SK-MEL-5 (cell line): ENCODE results near the gene AUH. TPM values are rescaled to one million over a fixed set of nuclear protein-coding genes. Genes with fewer than 3 reads are reported as not detected.
"Not testable (repeated sequence)": the region's sequence is repeated elsewhere in the genome, so short reads cannot be mapped to it uniquely, and the experiment has no call there.

Source experiments
- DNase-seq: peaks from one replicate; pipeline ENCODE4 v3.0.0-alpha.2; 2016; ENCODE audit warnings: low read depth, low spot score
- in situ Hi-C: cut with HindIII; loops from 2 replicates; pipeline ENCODE4 v1.10.0; 2016; ENCODE audit warnings: low sequenced_read_pairs, high pct_unique_total_duplicates, low pct_unique_long_range_greater_than_20kb
- total RNA-seq: library from RNA; depleted of rRNA; stranded (reverse); fragments of >200 nt; shearing (Covaris generic); gene quantifications from 2 replicates; pipeline ENCODE4 v1.2.3, GENCODE V29; 2014

AUH gene
- total RNA-seq, 1 experiment from 2014 or later = 29.9 TPM

- in situ Hi-C loops = no loop called here
- DNase-seq = no peak
These were observed 23.2 kb upstream of the AUH start for GRCh38 chr9:91384954-91385353.

GRCh38 chr9:91383577-91383976, 21.9 kb upstream of the AUH start:
- in situ Hi-C loops = no loop called here
- DNase-seq = peak; percentile 51

DNA sequence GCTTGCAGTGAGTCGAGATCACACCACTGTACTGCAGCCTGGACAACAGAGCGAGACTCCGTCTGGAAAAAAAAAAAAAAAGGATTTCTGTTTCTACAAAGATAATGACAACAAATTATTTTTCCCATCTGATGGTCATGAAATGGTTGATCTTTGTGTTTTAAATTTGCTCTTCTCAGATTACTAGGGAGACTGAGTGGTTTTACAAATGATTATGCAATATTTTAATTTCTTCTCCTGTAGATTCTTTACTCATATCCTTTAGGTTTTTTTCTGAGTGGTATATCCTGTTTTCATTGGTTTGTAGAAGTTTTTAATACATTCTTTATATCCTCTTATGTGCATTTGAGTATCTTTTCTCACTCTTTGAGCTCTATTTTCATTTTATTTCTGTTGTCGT, 20.6 kb upstream of the AUH start:
- in situ Hi-C loops = no loop called here
- DNase-seq = no peak

GRCh38 chr9:91379426-91379825, 17.7 kb upstream of the AUH start:
- in situ Hi-C loops = no loop called here
- DNase-seq = no peak

- no peak for DNase-seq
- in situ Hi-C loops = no loop called here
These were observed 17.0 kb upstream of the AUH start for GRCh38 chr9:91378695-91379127.

DNA sequence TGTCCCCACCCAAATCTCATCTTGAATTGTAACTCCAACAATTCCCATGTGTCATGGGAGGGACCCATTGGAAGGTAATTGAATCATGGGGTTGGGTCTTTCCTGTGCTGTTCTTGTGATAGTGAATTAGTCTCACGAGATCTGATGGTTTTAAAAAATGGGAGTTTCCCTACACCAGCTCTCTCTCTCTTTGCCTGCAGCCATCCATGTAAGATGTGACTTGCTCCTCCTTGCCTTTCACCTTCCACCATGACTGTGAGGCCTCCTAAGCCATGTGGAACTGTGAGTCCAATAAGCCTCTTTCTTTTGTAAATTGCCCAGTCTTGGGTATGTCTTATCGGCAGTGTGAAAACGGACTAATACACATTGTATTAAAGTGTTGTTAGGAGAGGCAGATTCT, 16.3 kb upstream of the AUH start:
- DNase-seq, in situ Hi-C loops: not testable (repeated sequence)

- DNase-seq = no peak
- in situ Hi-C loops = no loop called here
These were observed 14.5 kb upstream of the AUH start for GRCh38 chr9:91376239-91376638.

GRCh38 chr9:91374939-91375338, 13.2 kb upstream of the AUH start:
- DNase-seq = no peak
- in situ Hi-C loops = no loop called here

- in situ Hi-C loops = no loop called here
- no peak for DNase-seq
These were observed 10.2 kb upstream of the AUH start for GRCh38 chr9:91371894-91372293.

DNA sequence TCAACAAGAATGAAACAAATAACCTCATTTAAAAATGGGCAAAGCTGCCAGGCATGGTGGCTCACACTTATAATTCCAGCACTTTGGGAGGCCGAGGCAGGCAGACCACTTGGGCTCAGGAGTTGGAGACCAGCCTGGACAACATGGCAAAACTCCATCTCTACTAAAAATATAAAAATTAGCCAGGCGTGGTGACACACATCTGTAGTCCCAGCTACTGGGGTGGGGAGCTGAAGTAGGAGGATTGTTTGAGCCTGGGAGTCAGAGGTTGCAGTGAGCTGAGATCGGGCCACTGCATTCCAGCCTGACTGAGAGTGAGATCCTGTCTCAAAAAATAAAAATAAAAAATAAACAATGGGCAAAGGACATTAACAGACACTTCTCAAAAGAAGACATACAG, 8.3 kb upstream of the AUH start:
- in situ Hi-C loops, DNase-seq: not testable (repeated sequence)

DNA sequence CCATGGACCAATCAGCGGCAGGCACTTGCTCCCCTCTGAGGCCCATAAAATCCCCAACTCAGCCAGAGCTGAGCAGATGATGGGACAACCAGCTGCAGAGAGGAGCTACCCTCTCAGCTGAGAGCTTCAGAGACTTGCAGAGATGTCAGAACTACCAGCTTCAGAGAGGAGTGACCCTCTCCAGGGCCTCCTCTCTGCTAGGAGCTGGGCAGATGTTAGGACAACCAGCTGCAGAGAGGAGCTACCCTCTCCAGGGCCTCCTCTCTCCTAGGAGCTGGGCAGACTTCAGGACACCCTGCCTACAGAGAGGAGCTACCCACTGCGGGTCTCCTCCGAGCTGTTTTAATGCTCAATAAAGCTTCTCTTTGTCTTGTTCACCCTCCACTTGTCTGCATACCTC, 3.0 kb upstream of the AUH start:
- no peak for DNase-seq
- in situ Hi-C loops = no loop called here

GRCh38 chr9:91364005-91364404, 2.3 kb upstream of the AUH start:
- in situ Hi-C loops = no loop called here
- DNase-seq = no peak

DNA sequence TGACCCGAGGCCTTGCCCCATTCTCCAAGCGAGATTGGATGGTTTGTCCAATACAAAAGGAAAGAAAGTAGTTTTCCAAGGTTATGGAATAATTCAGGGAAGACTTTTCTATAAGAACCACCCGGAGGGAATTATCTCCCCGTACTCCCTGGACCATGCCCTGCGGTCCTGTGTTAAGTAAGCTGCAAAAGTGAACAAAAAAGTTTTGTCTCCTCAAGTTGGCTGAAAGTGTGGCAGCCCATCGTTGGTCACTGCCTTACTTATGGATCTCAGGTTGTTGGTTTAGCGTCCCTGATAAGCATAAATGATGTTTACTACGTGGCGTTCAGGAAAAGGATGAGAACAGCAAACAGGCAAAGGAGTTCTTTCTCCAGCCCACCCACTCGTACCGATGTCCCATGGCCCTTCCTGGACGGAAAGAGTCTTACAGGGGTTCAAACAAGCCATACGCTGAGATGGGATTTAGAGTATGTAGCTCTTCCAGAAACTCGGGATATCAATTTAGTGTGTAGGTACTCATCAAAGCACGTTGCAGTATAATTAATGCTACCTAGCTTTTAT, 413 bp upstream of the AUH start:
- in situ Hi-C loops = no loop called here

GRCh38 chr9:91360551-91361290, 997 bp downstream of the AUH start:
- DNase-seq = peak; percentile 11
- in situ Hi-C loops = no loop called here

More for the DNA sequence above, 413 bp upstream of the AUH start:
- DNase-seq = no peak

DNA sequence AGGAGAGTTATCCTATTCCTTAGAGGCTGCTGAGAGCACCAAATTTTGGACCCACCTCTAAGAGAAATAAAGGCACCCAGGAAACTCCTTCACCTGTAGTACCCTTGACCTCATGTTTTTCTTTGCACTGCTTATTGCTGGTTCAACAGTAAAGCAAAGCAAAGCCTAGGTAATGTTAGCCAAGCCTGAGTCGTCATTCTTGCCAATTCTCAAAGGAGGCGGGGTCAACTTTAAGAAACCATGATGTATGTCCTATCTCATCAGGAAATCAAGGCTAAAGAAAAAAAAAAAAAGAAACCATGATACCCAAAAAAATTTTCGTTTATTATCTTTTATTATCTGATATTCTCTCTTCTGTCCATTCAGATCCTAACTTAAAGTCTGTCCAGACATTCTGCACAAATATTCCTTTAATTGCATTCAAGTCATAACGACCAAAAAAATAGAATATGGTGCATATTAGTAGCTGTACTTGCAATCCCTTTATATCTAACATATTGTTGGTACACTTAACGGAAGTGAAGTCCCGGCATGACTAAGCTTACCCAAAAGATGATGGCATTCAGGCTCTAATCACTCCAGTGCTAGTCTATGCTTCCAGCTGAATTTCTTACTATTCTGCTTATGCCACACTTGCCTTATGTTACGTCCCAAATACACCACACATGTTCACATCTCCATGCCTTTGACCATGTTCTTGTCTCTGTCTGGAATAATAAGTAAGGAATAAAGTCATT, 1.8 kb downstream of the AUH start:
- no peak for DNase-seq
- in situ Hi-C loops = no loop called here

DNA sequence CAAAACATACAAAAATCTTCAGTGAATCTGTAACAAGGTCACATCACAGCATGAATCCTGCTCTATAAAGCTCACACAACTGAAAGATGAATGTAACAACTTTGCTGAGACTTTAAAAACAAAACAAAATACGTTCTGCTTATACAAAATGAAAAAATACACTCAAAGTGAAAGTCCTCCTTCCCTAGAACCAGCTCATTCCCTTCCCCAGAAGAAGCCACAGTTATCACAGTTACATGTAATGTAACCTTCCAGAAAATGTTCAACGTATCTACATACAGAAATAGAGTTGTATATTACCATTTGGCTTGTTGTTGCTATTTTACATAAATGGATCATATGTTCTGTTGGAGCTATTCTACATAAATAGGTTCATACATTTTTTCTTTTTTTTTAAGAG, 2.6 kb downstream of the AUH start:
- DNase-seq = no peak
- in situ Hi-C loops = no loop called here

DNA sequence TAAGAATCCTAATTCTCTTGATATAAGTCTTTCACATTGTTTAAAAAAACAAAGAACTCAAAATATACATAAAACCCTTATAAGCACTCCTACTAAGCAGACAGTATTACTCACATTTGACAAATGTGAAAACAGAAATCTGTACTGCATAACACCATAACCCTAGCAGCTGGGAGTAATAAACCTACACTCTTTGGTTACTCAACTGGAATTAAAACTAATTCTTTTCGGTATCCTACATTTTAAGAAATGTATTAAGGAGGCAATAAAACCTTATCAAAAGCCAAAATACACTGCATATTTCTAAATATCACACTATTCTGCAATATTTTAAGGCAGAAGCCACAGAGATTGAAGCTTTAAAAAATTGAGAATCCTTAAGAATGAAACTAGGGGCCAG, 6.8 kb downstream of the AUH start:
- in situ Hi-C loops = no loop called here
- DNase-seq = no peak

DNA sequence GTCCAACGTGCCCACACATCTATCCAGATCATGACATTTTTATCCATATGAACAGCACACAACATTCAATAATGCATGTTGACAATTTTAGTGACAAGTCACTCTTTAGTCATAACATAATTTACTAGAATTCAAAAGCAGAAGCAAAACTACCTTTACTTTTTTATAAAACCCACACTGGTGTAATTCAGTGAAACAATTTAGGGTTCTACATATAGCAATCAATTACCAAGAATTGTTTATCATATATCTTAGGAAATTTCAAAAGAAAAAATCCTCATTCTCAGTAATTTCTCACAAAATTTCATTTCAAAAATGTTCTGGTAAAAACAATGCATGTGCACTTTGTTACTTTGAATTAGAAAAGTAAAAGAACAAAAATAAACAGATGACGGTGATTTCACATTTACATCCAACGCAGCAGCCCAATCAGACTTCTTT, 12.6 kb downstream of the AUH start:
- in situ Hi-C loops = no loop called here
- DNase-seq = no peak
